HFFc6 (cell line): ENCODE data around the gene CLN6. TPM values are rescaled to one million over a fixed set of nuclear protein-coding genes. Genes with fewer than 3 reads are reported as not detected.

Experiments
- DNase-seq: peaks from one replicate; pipeline ENCODE4 v3.0.0-alpha.2; 2018
- H3K27ac Mint-ChIP-seq: 2 replicates; pipeline ENCODE4 v1.8.0; 2020; ENCODE audit warnings: mild to moderate bottlenecking, mixed read lengths
- H3K27me3 Mint-ChIP-seq: 2 replicates; pipeline ENCODE4 v1.8.0; 2021; ENCODE audit warnings: mild to moderate bottlenecking, moderate library complexity, mixed read lengths; ENCODE audit not compliant: insufficient read depth
- H3K36me3 Mint-ChIP-seq: 2 replicates; pipeline ENCODE4 v1.8.0; 2021; ENCODE audit warnings: low read depth, mixed read lengths
- H3K4me1 Mint-ChIP-seq: 2 replicates; pipeline ENCODE4 v1.8.0; 2020; ENCODE audit warnings: low read depth, mixed read lengths
- H3K4me3 Mint-ChIP-seq: 2 replicates; pipeline ENCODE4 v1.8.0; 2020; ENCODE audit warnings: mild to moderate bottlenecking, moderate library complexity, mixed read lengths
- H3K9me3 Mint-ChIP-seq: 2 replicates; pipeline ENCODE4 v1.8.0; 2020; ENCODE audit warnings: mild to moderate bottlenecking, mixed read lengths
- CTCF ChIP-seq: fragments of 200-600 bp; sonication (generic); IDR thresholded peaks from 2 replicates; pipeline ENCODE4 v1.5.0; 2021; ENCODE audit warnings: antibody characterized with exemption, mild to moderate bottlenecking
- total RNA-seq, 6 experiments: library from RNA; stranded (reverse); fragmentation: NEBNext Ultra II Directional; extraction: Animal tissue kit (Norgen Biotek cat#: 25700); gene quantifications; 2 replicates in 1 of 6; 3 replicates in 5 of 6; pipeline ENCODE4 v1.2.3, GENCODE V29; 2021

Gene CLN6
- total RNA-seq, 6 experiments from 2014 or later = 26.0 to 45.0 (median 37.1) TPM

DNA sequence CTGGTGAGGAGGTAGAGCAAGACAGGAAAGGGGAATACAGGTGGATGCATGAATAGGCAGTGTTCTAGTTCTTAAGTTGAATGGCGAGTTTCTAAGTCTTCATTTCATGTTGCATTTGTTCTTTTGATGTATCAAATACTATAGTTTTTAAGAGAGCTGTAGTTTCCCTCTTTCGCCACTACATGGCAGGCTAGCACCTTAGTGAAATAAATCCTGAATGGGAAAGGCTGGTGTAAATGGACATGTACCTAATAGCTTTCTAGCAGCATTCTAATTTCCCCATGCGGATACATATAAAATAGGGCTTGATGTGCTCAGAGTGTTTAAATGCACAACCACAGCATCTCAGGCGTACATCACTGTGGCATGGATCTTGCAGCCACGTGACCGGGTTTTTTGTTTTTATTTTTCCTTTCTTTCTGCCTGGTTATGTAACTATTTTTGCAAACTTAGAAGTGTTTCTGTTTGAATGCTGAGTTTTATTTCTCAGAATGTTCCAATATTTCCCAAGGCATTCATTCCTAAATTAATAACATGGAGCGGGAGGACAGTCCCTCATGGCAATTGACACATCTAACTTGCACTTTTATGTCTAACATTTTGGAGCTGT lies 23.5 kb upstream of the CLN6 start:
- TF ChIP-seq CTCF = peak; percentile 94
- H3K9me3 Mint-ChIP-seq = no peaks in the 10 kb centered on the region
- H3K4me3 Mint-ChIP-seq = peak overlapping the region; percentile 21; the same call in 1 of the 2 replicates
- H3K4me1 Mint-ChIP-seq = peaks cover 5% of the 10 kb centered on the region; the same call in 1 of the 2 replicates
- H3K27ac Mint-ChIP-seq = no peak overlapping the region
- H3K36me3 Mint-ChIP-seq = no peaks in the 10 kb centered on the region
- peak; percentile 70 for DNase-seq
- peaks cover 7% of the 10 kb centered on the region; the same call in 1 of the 2 replicates for H3K27me3 Mint-ChIP-seq

- peaks cover 6% of the 10 kb centered on the region; the same call in 1 of the 2 replicates for H3K9me3 Mint-ChIP-seq
- H3K27ac Mint-ChIP-seq = no peak overlapping the region
- H3K4me1 Mint-ChIP-seq = peaks cover 5% of the 10 kb centered on the region; the same call in 1 of the 2 replicates
- no peak overlapping the region for H3K4me3 Mint-ChIP-seq
- H3K27me3 Mint-ChIP-seq = peaks cover 6% of the 10 kb centered on the region; the same call in 1 of the 2 replicates
- H3K36me3 Mint-ChIP-seq = no peaks in the 10 kb centered on the region
- DNase-seq = no peak
- TF ChIP-seq CTCF = no peak
Observed at GRCh38 chr15:68249058-68249713, 19.7 kb upstream of the CLN6 start.

- no peak for DNase-seq
- no peak for TF ChIP-seq CTCF
- Mint-ChIP-seq H3K36me3 (no peaks in the 10 kb centered on the region), H3K9me3 (peaks cover 9% of the 10 kb centered on the region; the same call in 1 of the 2 replicates), H3K27ac (no peak overlapping the region), H3K27me3 (no peaks in the 10 kb centered on the region; the same call in 1 of the 2 replicates), H3K4me1 (no peaks in the 10 kb centered on the region), H3K4me3 (no peak overlapping the region)
Observed at GRCh38 chr15:68244235-68244634, 14.7 kb upstream of the CLN6 start.

GRCh38 chr15:68241088-68241935 lies 11.8 kb upstream of the CLN6 start:
- H3K36me3 Mint-ChIP-seq = no peaks in the 10 kb centered on the region
- H3K27ac Mint-ChIP-seq = no peak overlapping the region
- H3K4me1 Mint-ChIP-seq = no peaks in the 10 kb centered on the region

More at GRCh38 chr15:68241088-68241935, 11.8 kb upstream of the CLN6 start:
- peaks cover 9% of the 10 kb centered on the region; the same call in 1 of the 2 replicates for H3K9me3 Mint-ChIP-seq
- TF ChIP-seq CTCF = no peak
- no peak for DNase-seq
- H3K4me3 Mint-ChIP-seq = no peak overlapping the region
- no peaks in the 10 kb centered on the region; the same call in 1 of the 2 replicates for H3K27me3 Mint-ChIP-seq
